NCI-H2196 (cell line): ENCODE measurements around the gene ARHGAP31.
"Not testable (repeated sequence)": the region's sequence is repeated elsewhere in the genome, so short reads cannot be mapped to it uniquely, and the experiment has no call there.

ENCODE experiments used
- DNase-seq: peaks from one replicate; lab custom pipeline; 2025; ENCODE audit not compliant: unreplicated experiment; lab: John Stamatoyannopoulos, UW

The ARHGAP31 gene

GRCh38 chr3:119293871-119294695 is at the start of gene ARHGAP31:
TSS of gene ARHGAP31 (plus strand) at chr3:119294383. CDS start at chr3:119294905, 522 bp downstream.
- DNase-seq, result no peak

- DNase-seq, result peak; percentile 77
Observed at GRCh38 chr3:119245778-119246177, 48.4 kb upstream of the ARHGAP31 start.

GRCh38 chr3:119255214-119255613 is 39.0 kb upstream of the ARHGAP31 start:
- no peak for DNase-seq

- no peak for DNase-seq
Observed at GRCh38 chr3:119257111-119257510, 37.1 kb upstream of the ARHGAP31 start.

GRCh38 chr3:119257654-119258410 is 36.4 kb upstream of the ARHGAP31 start:
- DNase-seq, result no peak

GRCh38 chr3:119258915-119259314 is 35.3 kb upstream of the ARHGAP31 start:
- no peak for DNase-seq

GRCh38 chr3:119259821-119260220 is 34.4 kb upstream of the ARHGAP31 start:
- no peak for DNase-seq

- no peak for DNase-seq
Observed at GRCh38 chr3:119261055-119261454, 33.1 kb upstream of the ARHGAP31 start.

- not testable (repeated sequence) for DNase-seq
Observed at GRCh38 chr3:119270212-119270611, 24.0 kb upstream of the ARHGAP31 start.

GRCh38 chr3:119276680-119277079 is 17.5 kb upstream of the ARHGAP31 start:
- DNase-seq, result no peak

GRCh38 chr3:119279101-119279554 is 15.1 kb upstream of the ARHGAP31 start:
- no peak for DNase-seq

- DNase-seq, result no peak
Observed at GRCh38 chr3:119279584-119280243, 14.5 kb upstream of the ARHGAP31 start.

- no peak for DNase-seq
Observed at GRCh38 chr3:119288669-119289403, 5.3 kb upstream of the ARHGAP31 start.

- DNase-seq, result no peak
Observed at GRCh38 chr3:119289404-119289770, 4.8 kb upstream of the ARHGAP31 start.

GRCh38 chr3:119290613-119291012 is 3.6 kb upstream of the ARHGAP31 start:
- no peak for DNase-seq

- no peak for DNase-seq
Observed at GRCh38 chr3:119291062-119291700, 3.0 kb upstream of the ARHGAP31 start.

- no peak for DNase-seq
Observed at GRCh38 chr3:119292666-119293065, 1.5 kb upstream of the ARHGAP31 start.

GRCh38 chr3:119293105-119293870 is 895 bp upstream of the ARHGAP31 start:
- no peak for DNase-seq
